OCI-LY3 (cell line): ENCODE data around the gene TMEFF2.

Source experiments
- EZH2phosphoT487 ChIP-seq: fragments of 200-600 bp; shearing (Covaris generic); IDR thresholded peaks from 2 replicates; pipeline ENCODE4 v1.6.1; 2018; ENCODE audit warnings: antibody characterized with exemption, mixed run types, low read depth
- TF ChIP-seq, protein P1 (sequence below): fragments of 200-600, 300-600 bp; sonication (generic); IDR thresholded peaks from 2 replicates; pipeline ENCODE4 v1.5.1; 2014; ENCODE audit warnings: antibody characterized with exemption, low read length, low read depth

DNA sequence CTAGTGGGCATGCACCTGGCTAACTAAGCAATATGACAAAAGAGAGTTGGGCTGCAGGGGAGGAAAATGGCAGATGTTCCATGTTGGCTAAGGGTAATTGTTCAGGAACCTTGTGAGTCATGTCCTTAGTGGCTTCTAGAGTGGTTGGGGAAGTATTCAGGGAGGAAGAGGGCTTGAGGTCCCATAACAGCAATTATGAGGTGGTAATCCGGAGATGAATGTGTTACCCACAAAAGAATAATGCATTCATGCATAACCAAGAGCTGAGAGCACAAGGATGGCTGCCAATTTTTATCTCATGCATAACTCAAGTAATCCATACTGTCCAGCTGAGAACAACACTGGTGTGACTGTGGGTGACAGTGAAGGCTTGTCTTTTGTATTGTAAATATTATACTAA lies 42.9 kb downstream of the TMEFF2 start:
- TF ChIP-seq, protein P1, sequence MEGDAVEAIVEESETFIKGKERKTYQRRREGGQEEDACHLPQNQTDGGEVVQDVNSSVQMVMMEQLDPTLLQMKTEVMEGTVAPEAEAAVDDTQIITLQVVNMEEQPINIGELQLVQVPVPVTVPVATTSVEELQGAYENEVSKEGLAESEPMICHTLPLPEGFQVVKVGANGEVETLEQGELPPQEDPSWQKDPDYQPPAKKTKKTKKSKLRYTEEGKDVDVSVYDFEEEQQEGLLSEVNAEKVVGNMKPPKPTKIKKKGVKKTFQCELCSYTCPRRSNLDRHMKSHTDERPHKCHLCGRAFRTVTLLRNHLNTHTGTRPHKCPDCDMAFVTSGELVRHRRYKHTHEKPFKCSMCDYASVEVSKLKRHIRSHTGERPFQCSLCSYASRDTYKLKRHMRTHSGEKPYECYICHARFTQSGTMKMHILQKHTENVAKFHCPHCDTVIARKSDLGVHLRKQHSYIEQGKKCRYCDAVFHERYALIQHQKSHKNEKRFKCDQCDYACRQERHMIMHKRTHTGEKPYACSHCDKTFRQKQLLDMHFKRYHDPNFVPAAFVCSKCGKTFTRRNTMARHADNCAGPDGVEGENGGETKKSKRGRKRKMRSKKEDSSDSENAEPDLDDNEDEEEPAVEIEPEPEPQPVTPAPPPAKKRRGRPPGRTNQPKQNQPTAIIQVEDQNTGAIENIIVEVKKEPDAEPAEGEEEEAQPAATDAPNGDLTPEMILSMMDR = no peak
- TF ChIP-seq EZH2phosphoT487 = no peak
